K562 (cell line): ENCODE results near the gene CST4. TPM values are rescaled to one million over a fixed set of nuclear protein-coding genes. Genes with fewer than 3 reads are reported as not detected.

Experiments
- ATAC-seq: fragments of 200-7000 bp; cut with Tn5 transposase; 3 replicates; pipeline ENCODE4 v1.9.1; 2020; ENCODE audit warnings: moderate library complexity
- BruUV-seq: library from RNA; stranded (reverse); fragments of 400-500 nt; replicated peaks from 2 replicates; lab custom pipeline; 2021; lab: Mats Ljungman, UMichigan
- CTCF ChIA-PET: fragments of 300-600 bp; formaldehyde crosslinking; extraction: SDS; loops from one replicate; lab custom pipeline; 2021; ENCODE audit warnings: low intra/inter-chr PET ratio; lab: Yijun Ruan, JAX
- POLR2A ChIA-PET: fragments of 300-600, 350-650 bp; sonication (Branson Sonifier 250); formaldehyde crosslinking; extraction: SDS; loops from one replicate; lab custom pipeline; 2021; ENCODE audit warnings: antibody characterized with exemption, inconsistent platforms; lab: Yijun Ruan, JAX
- DNase-seq, 4 experiments: peaks; one replicate each; pipeline versions ENCODE4 v3.0.0 to v3.0.0-alpha.2; 2011 to 2018; ENCODE audit warnings: low spot score in 3 of 4, mixed read lengths in 3 of 4; ENCODE audit errors: extremely low read depth in 1 of 4
- FAIRE-seq: peaks from 2 replicates; lab custom pipeline; 2011; peaks lifted over from hg19 to GRCh38; lab: Jason Lieb, UNC
- H2AFZ ChIP-seq: 2 replicates; pipeline ENCODE4 v1.6.0; 2011; ENCODE audit warnings: low read depth, low read length, control low read depth, inconsistent platforms
- H3K27ac ChIP-seq: fragments of 200-600 bp; 3 replicates; pipeline ENCODE4 v1.8.0; 2011; ENCODE audit warnings: low read depth, mild to moderate bottlenecking, control low read depth, inconsistent platforms, low read length, moderate library complexity, mixed read lengths; ENCODE audit errors: extremely low read depth
- H3K27me3 ChIP-seq, 2 experiments: fragments of 300-600 bp in 1 of 2; 2 replicates in 1 of 2; 3 replicates in 1 of 2; pipeline versions ENCODE4 v1.6.0 to v1.8.0; 2011; ENCODE audit warnings: inconsistent platforms in 2 of 2, low read length in 2 of 2, mild to moderate bottlenecking in 1 of 2, mixed read lengths in 1 of 2, moderate library complexity in 1 of 2; ENCODE audit not compliant: control insufficient read depth in 2 of 2, insufficient read depth in 2 of 2
- H3K36me3 ChIP-seq: fragments of 300-600 bp; 3 replicates; pipeline ENCODE4 v1.8.0; 2011; ENCODE audit warnings: mild to moderate bottlenecking, low read length, inconsistent platforms; ENCODE audit not compliant: control insufficient read depth, insufficient read depth
- H3K4me1 ChIP-seq, 2 experiments: fragments of 200-600 bp in 1 of 2; replicated peaks in 1 of 2; 2 replicates in 1 of 2; 3 replicates in 1 of 2; pipeline versions ENCODE4 v1.5.1 to v1.8.0; 2011; ENCODE audit warnings: inconsistent platforms in 2 of 2, low read length in 2 of 2, mild to moderate bottlenecking in 1 of 2, mixed read lengths in 1 of 2, moderate library complexity in 1 of 2; ENCODE audit not compliant: control insufficient read depth in 2 of 2, insufficient read depth in 2 of 2
- H3K4me2 ChIP-seq: 2 replicates; pipeline ENCODE4 v1.6.1; 2011; ENCODE audit warnings: low read length, control low read depth, inconsistent platforms, mixed read lengths; ENCODE audit not compliant: insufficient read depth
- H3K4me3 ChIP-seq: fragments of 200-600 bp; sonication (generic), shearing (Covaris generic); 2 replicates; pipeline ENCODE4 v1.5.1; 2016; ENCODE audit warnings: control low read depth, inconsistent platforms
- H3K79me2 ChIP-seq: fragments of 200-600 bp; 3 replicates; pipeline ENCODE4 v1.8.0; 2011; ENCODE audit warnings: low read length, inconsistent platforms; ENCODE audit not compliant: control insufficient read depth, insufficient read depth
- H3K9ac ChIP-seq, 2 experiments: 2 replicates each; pipeline versions ENCODE4 v1.6.0 to v1.6.1; 2011; ENCODE audit warnings: low read depth in 2 of 2, low read length in 2 of 2, control low read depth in 1 of 2, inconsistent platforms in 1 of 2, mild to moderate bottlenecking in 1 of 2, mixed read lengths in 1 of 2; ENCODE audit not compliant: insufficient read depth in 1 of 2
- H3K9me1 ChIP-seq: one replicate; pipeline ENCODE4 v1.6.0; 2011; ENCODE audit warnings: inconsistent platforms, mild to moderate bottlenecking, low read length, moderate library complexity; ENCODE audit not compliant: control insufficient read depth, insufficient read depth
- H3K9me3 ChIP-seq: replicated peaks from 2 replicates; pipeline ENCODE4 v1.5.1; 2011; ENCODE audit warnings: low read depth, low read length, inconsistent platforms; ENCODE audit not compliant: control insufficient read depth, insufficient read depth
- H4K20me1 ChIP-seq: replicated peaks from 2 replicates; pipeline ENCODE4 v1.6.1; 2011; ENCODE audit warnings: low read length, inconsistent platforms, mixed read lengths; ENCODE audit not compliant: control insufficient read depth, insufficient read depth
- ASH1L ChIP-seq: fragments of 450-650 bp; IDR thresholded peaks from 2 replicates; pipeline ENCODE4 v1.6.1; 2018; ENCODE audit warnings: borderline replicate concordance, mild to moderate bottlenecking, low read depth; ENCODE audit not compliant: partially characterized antibody
- LEF1 ChIP-seq: fragments of 450-650 bp; IDR thresholded peaks from 2 replicates; pipeline ENCODE4 v1.6.1; 2016; ENCODE audit warnings: mild to moderate bottlenecking
- MBD2 ChIP-seq: sonication (generic); IDR thresholded peaks from 2 replicates; pipeline ENCODE4 v1.6.1; 2016; ENCODE audit warnings: low read depth, borderline replicate concordance
- MTA1 ChIP-seq: fragments of 450-650 bp; IDR thresholded peaks from 2 replicates; pipeline ENCODE4 v1.6.1; 2017; ENCODE audit warnings: borderline replicate concordance
- RBM15 ChIP-seq: fragments of 200-400 bp; formaldehyde crosslinking; IDR thresholded peaks from 2 replicates; pipeline ENCODE4 v1.6.1; 2018; ENCODE audit warnings: mild to moderate bottlenecking, low read length, moderate library complexity; ENCODE audit not compliant: insufficient read depth
- RFX5 ChIP-seq: IDR thresholded peaks from 2 replicates; pipeline ENCODE4 v1.6.1; 2011; ENCODE audit warnings: low read depth, mild to moderate bottlenecking, improper control_type of control experiment, low read length
- SMARCB1 ChIP-seq: IDR thresholded peaks from 2 replicates; pipeline ENCODE4 v1.6.1; 2011; ENCODE audit warnings: improper control_type of control experiment, low read depth; ENCODE audit not compliant: insufficient read length
- SNIP1 ChIP-seq: fragments of 450-650 bp; IDR thresholded peaks from 2 replicates; pipeline ENCODE4 v1.7.1; 2017; ENCODE audit warnings: low read depth, mild to moderate bottlenecking
- ZHX1 ChIP-seq: fragments of 150-350 bp; conservative IDR thresholded peaks from 2 replicates; pipeline ENCODE4 v1.6.1; 2014; ENCODE audit warnings: low read length
- ZNF384 ChIP-seq: IDR thresholded peaks from 2 replicates; pipeline ENCODE4 v1.6.1; 2012; ENCODE audit warnings: low read depth, low read length, improper control_type of control experiment
- ZNF551 ChIP-seq: fragments of 250-450 bp; sonication (Bioruptor Pico); IDR thresholded peaks from 2 replicates; pipeline ENCODE4 v1.5.0; 2021; ENCODE audit warnings: mild to moderate bottlenecking, moderate library complexity
- WGBS: fragments of 100-300 bp; shearing (Covaris generic); methylation state at CpG from one replicate; pipeline ENCODE4 v1.1.6; 2016; ENCODE audit warnings: low coverage, mixed read lengths; ENCODE audit not compliant: insufficient coverage; ENCODE audit errors: missing lambda C conversion rate; 5-methylcytosine and 5-hydroxymethylcytosine counted together
- in situ Hi-C: fragments of 300-500 bp; cut with MboI; formaldehyde crosslinking; loops from 4 replicates; pipeline ENCODE4 v1.15.0; 2018; ENCODE audit warnings: inconsistent platforms, mixed read lengths
- intact Hi-C: fragments of 100-400 bp; cut with micrococcal nuclease; formaldehyde crosslinking; loops from 2 replicates; pipeline ENCODE4 v1.14.2; 2022
- polyA plus RNA-seq, 8 experiments: library from polyadenylated mRNA; depleted of rRNA in 4 of 8; stranded (reverse) in 5 of 8; unstranded in 3 of 8; fragments of >200 nt; fragmentation: Nextera tagmentation in 2 of 8; fragmentation: Illumina TruSeq in 1 of 8; extraction: Ambion mirVana in 2 of 8; extraction: Trizol in 1 of 8; gene quantifications; 2 replicates each; pipeline versions ENCODE4 v1.2.1 to v1.2.3, GENCODE V29; 2011 to 2014; ENCODE audit warnings: inconsistent platforms in 1 of 8, missing spikeins in 1 of 8
- total RNA-seq, 7 experiments: library from RNA; depleted of rRNA in 6 of 7; stranded (reverse); fragments of >200 nt in 6 of 7; fragmentation: Illumina TruSeq in 2 of 7; extraction: Trizol in 2 of 7; gene quantifications; 2 replicates each; pipeline versions ENCODE4 v1.2.1 to v1.2.3, GENCODE V29; 2011 to 2021; ENCODE audit warnings: low replicate concordance in 1 of 7

CST4 gene
- total and polyA plus RNA-seq, 9 of the 15 experiments (the other 6 are each of a cell fraction or from before 2014, with no cell fraction given), result not detected

GRCh38 chr20:23661002-23661429, 27.8 kb downstream of the CST4 start:
- peaks cover 5 to 14% of the 10 kb centered on the region in 2 experiments; a peak in 4 of 5 replicates for H3K4me1 ChIP-seq
- H3K4me2 ChIP-seq, result peak overlapping the region; percentile 37; the same call in 1 of the 2 replicates
- ATAC-seq (0 out of 3 replicates have a peak, but pooled peaks have one; percentile 19), DNase-seq (no peak), FAIRE-seq (no peak)
- H3K36me3 ChIP-seq, result no peaks in the 10 kb centered on the region
- no peaks in the 10 kb centered on the region for H3K79me2 ChIP-seq
- no peaks in the 10 kb centered on the region for H3K27me3 ChIP-seq
- WGBS, result 47% methylated on average over 5 of the region's 6 CpGs
- no peak overlapping the region for H3K9ac ChIP-seq
- H3K9me1 ChIP-seq, result no peaks in the 10 kb centered on the region
- H4K20me1 ChIP-seq, result no peaks in the 10 kb centered on the region
- peak overlapping the region; percentile 86 for H2AFZ ChIP-seq
- H3K9me3 ChIP-seq, result no peaks in the 10 kb centered on the region
- no TSS peak for BruUV-seq
- intact Hi-C loops (no loop called here), in situ Hi-C loops (no loop called here)
- H3K4me3 ChIP-seq, result no peak overlapping the region
- ChIA-PET POLR2A (interaction anchor here (0.8 to 1.5 kb wide), 2 partner anchors 12 to 23 kb away, joined by 4 read pairs; partner anchors contain the start of gene CST3), CTCF (no interaction called here)
- H3K27ac ChIP-seq, result no peak overlapping the region
- TF ChIP-seq RFX5, result no peak
- TF ChIP-seq ZNF551 (CRISPR knock-in tag), result no peak
- TF ChIP-seq RBM15, result no peak
- no peak for TF ChIP-seq ASH1L
- TF ChIP-seq SMARCB1, result no peak
- no peak for TF ChIP-seq ZHX1
- TF ChIP-seq MBD2, result no peak
- no peak for TF ChIP-seq MTA1
- TF ChIP-seq ZNF384, result no peak
- TF ChIP-seq LEF1, result no peak
- no peak for TF ChIP-seq SNIP1
